Measurements from ENCODE around the gene CCDC40. TPM values are rescaled to one million over a fixed set of nuclear protein-coding genes. Genes with fewer than 3 reads are reported as not detected.

The CCDC40 gene
- total and polyA plus RNA-seq, 9 of the 15 experiments (the other 6 are each of a cell fraction or from before 2014, with no cell fraction given) = 0.07 to 0.33 TPM; not detected in 7

DNA sequence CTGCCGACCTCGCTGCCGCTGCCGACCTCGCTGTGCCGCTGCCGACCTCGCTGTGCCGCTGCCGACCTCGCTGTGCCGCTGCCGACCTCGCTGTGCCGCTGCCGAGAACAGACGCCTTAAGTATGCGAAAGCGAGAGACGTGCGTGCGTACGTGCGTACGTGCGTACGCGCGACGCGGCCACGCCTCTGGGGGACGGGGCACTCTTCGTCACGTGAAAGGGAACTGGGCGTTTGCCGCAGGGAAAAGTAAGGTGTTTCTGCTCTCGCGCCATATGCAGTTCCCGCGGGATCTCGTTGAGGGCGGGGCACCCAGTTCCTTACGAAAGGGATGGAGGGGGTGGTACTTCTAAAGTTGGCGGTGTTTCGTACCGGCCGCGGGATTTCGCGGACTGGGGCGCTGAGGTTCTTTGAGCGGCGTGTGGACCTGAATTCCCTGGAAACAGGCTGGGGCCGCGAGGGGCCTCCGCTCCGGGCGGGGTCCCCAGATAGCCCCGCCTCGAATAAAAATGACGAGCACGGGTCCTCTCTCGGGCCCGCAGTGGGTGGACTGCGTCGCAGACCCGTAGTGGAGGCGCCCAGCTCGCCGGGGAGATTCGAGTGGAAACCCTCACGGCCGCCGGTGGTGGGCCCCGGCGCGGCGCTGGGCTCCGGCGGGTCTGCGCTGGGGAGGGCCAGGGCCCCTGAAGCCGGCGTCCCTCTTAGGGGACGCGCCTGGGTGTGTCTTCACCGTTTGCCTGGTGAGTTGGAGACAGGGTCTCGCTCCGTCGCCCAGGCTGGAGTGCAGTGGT is 110.8 kb downstream of the CCDC40 start, which contains the start of gene EIF4A3 (continued):
- TF ChIP-seq MAZ (CRISPR knock-in tag; conservative IDR thresholded peaks at IDR 0.05 in 1 of 2, IDR thresholded peaks at IDR 0.05 in 1 of 2) = peak; percentile 43 to 52; a peak in 1 of 4 replicates
- TF ChIP-seq TFAM (CRISPR knock-in tag; conservative IDR thresholded peaks at IDR 0.05) = no peak
- TF ChIP-seq SIRT6 (IDR thresholded peaks at IDR 0.05; ENCODE audit: low read depth, low read length) = no peak
- TF ChIP-seq MCM3 (IDR thresholded peaks at IDR 0.05) = no peak
- TF ChIP-seq, protein P1, sequence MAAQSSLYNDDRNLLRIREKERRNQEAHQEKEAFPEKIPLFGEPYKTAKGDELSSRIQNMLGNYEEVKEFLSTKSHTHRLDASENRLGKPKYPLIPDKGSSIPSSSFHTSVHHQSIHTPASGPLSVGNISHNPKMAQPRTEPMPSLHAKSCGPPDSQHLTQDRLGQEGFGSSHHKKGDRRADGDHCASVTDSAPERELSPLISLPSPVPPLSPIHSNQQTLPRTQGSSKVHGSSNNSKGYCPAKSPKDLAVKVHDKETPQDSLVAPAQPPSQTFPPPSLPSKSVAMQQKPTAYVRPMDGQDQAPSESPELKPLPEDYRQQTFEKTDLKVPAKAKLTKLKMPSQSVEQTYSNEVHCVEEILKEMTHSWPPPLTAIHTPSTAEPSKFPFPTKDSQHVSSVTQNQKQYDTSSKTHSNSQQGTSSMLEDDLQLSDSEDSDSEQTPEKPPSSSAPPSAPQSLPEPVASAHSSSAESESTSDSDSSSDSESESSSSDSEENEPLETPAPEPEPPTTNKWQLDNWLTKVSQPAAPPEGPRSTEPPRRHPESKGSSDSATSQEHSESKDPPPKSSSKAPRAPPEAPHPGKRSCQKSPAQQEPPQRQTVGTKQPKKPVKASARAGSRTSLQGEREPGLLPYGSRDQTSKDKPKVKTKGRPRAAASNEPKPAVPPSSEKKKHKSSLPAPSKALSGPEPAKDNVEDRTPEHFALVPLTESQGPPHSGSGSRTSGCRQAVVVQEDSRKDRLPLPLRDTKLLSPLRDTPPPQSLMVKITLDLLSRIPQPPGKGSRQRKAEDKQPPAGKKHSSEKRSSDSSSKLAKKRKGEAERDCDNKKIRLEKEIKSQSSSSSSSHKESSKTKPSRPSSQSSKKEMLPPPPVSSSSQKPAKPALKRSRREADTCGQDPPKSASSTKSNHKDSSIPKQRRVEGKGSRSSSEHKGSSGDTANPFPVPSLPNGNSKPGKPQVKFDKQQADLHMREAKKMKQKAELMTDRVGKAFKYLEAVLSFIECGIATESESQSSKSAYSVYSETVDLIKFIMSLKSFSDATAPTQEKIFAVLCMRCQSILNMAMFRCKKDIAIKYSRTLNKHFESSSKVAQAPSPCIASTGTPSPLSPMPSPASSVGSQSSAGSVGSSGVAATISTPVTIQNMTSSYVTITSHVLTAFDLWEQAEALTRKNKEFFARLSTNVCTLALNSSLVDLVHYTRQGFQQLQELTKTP (IDR thresholded peaks at IDR 0.05; ENCODE audit: low read depth in 1 of 2, partially characterized antibody in 2 of 2) = no peak
- TF ChIP-seq, protein P2, sequence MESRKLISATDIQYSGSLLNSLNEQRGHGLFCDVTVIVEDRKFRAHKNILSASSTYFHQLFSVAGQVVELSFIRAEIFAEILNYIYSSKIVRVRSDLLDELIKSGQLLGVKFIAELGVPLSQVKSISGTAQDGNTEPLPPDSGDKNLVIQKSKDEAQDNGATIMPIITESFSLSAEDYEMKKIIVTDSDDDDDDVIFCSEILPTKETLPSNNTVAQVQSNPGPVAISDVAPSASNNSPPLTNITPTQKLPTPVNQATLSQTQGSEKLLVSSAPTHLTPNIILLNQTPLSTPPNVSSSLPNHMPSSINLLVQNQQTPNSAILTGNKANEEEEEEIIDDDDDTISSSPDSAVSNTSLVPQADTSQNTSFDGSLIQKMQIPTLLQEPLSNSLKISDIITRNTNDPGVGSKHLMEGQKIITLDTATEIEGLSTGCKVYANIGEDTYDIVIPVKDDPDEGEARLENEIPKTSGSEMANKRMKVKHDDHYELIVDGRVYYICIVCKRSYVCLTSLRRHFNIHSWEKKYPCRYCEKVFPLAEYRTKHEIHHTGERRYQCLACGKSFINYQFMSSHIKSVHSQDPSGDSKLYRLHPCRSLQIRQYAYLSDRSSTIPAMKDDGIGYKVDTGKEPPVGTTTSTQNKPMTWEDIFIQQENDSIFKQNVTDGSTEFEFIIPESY (CRISPR knock-in tag; IDR thresholded peaks at IDR 0.05) = no peak
- no peak for TF ChIP-seq MED1 (CRISPR knock-in tag; IDR thresholded peaks at IDR 0.05; ENCODE audit: borderline replicate concordance)
- TF ChIP-seq RNF219 (CRISPR knock-in tag; IDR thresholded peaks at IDR 0.05) = no peak
- TF ChIP-seq POU5F1 (IDR thresholded peaks at IDR 0.05; ENCODE audit: borderline replicate concordance, low read depth, low read length, partially characterized antibody) = no peak
- TF ChIP-seq LEF1 (IDR thresholded peaks at IDR 0.05) = no peak
- TF ChIP-seq PPARD (CRISPR knock-in tag; IDR thresholded peaks at IDR 0.05) = no peak
- no peak for TF ChIP-seq ZNF584 (CRISPR knock-in tag; IDR thresholded peaks at IDR 0.05; ENCODE audit: low read depth)
- TF ChIP-seq ZNF445 (CRISPR knock-in tag; IDR thresholded peaks at IDR 0.05; ENCODE audit: low read depth) = no peak
- TF ChIP-seq, protein P3, sequence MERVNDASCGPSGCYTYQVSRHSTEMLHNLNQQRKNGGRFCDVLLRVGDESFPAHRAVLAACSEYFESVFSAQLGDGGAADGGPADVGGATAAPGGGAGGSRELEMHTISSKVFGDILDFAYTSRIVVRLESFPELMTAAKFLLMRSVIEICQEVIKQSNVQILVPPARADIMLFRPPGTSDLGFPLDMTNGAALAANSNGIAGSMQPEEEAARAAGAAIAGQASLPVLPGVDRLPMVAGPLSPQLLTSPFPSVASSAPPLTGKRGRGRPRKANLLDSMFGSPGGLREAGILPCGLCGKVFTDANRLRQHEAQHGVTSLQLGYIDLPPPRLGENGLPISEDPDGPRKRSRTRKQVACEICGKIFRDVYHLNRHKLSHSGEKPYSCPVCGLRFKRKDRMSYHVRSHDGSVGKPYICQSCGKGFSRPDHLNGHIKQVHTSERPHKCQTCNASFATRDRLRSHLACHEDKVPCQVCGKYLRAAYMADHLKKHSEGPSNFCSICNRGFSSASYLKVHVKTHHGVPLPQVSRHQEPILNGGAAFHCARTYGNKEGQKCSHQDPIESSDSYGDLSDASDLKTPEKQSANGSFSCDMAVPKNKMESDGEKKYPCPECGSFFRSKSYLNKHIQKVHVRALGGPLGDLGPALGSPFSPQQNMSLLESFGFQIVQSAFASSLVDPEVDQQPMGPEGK (CRISPR knock-in tag; IDR thresholded peaks at IDR 0.05; ENCODE audit: borderline replicate concordance) = no peak
- peak; percentile 98 for TF ChIP-seq NCOA6 (IDR thresholded peaks at IDR 0.05)
- no peak for TF ChIP-seq ELF2 (CRISPR knock-in tag; IDR thresholded peaks at IDR 0.05)

All from K562 (cell line).